Stimulated activated CD8-positive, alpha-beta memory T cell treated with anti-CD3 and anti-CD28 coated beads, Interleukin-4, amount 100 ng/mL, for 48 hours (primary cell): ENCODE results near the gene RMDN3.

ENCODE experiments used
- DNase-seq: peaks from one replicate; pipeline ENCODE4 v3.0.0-alpha.2; 2020

The RMDN3 gene

GRCh38 chr15:40772014-40772413 lies 17.0 kb upstream of the RMDN3 start:
- DNase-seq, result no peak

GRCh38 chr15:40771242-40771641 lies 16.2 kb upstream of the RMDN3 start:
- DNase-seq, result no peak

- no peak for DNase-seq
Observed at GRCh38 chr15:40770147-40770721, 15.2 kb upstream of the RMDN3 start.

GRCh38 chr15:40769274-40770146 lies 14.5 kb upstream of the RMDN3 start, which contains the start of gene C15orf62:
Gene C15orf62 (plus strand): TSS chr15:40769980. CDS start chr15:40770496, 516 bp downstream.
- peak; percentile 77 for DNase-seq

GRCh38 chr15:40768521-40769273 lies 13.6 kb upstream of the RMDN3 start:
- DNase-seq, result no peak

- DNase-seq, result no peak
Observed at GRCh38 chr15:40767838-40768500, 12.9 kb upstream of the RMDN3 start.

- no peak for DNase-seq
Observed at GRCh38 chr15:40766906-40767837, 12.1 kb upstream of the RMDN3 start.

GRCh38 chr15:40766194-40766815 lies 11.3 kb upstream of the RMDN3 start:
- no peak for DNase-seq

GRCh38 chr15:40764629-40765103 lies 9.6 kb upstream of the RMDN3 start:
- DNase-seq, result no peak

- DNase-seq, result peak; percentile 81
Observed at GRCh38 chr15:40763801-40764628, 9.0 kb upstream of the RMDN3 start, which contains the start of gene GCHFR. Gene GCHFR (plus strand): TSS chr15:40764068. CDS start chr15:40764181, 113 bp downstream.

- DNase-seq, result peak; percentile 66
Observed at GRCh38 chr15:40762919-40763800, 8.1 kb upstream of the RMDN3 start.

GRCh38 chr15:40759961-40760360 lies 4.9 kb upstream of the RMDN3 start:
- no peak for DNase-seq

- DNase-seq, result no peak
Observed at GRCh38 chr15:40756938-40757337, 1.9 kb upstream of the RMDN3 start.

GRCh38 chr15:40755812-40756208 lies 756 bp upstream of the RMDN3 start:
- DNase-seq, result no peak

- peak; percentile 50 for DNase-seq
Observed at GRCh38 chr15:40754574-40754882, 526 bp downstream of the RMDN3 start.

GRCh38 chr15:40751745-40752144 lies 3.3 kb downstream of the RMDN3 start:
- no peak for DNase-seq

GRCh38 chr15:40750885-40751284 lies 4.2 kb downstream of the RMDN3 start:
- no peak for DNase-seq

- no peak for DNase-seq
Observed at GRCh38 chr15:40749151-40749630, 5.9 kb downstream of the RMDN3 start.
